ENCODE results near the gene UST.
A peak's percentile ranks its signal among the peaks of the same experiment; 100 is the strongest.

UST gene

DNA sequence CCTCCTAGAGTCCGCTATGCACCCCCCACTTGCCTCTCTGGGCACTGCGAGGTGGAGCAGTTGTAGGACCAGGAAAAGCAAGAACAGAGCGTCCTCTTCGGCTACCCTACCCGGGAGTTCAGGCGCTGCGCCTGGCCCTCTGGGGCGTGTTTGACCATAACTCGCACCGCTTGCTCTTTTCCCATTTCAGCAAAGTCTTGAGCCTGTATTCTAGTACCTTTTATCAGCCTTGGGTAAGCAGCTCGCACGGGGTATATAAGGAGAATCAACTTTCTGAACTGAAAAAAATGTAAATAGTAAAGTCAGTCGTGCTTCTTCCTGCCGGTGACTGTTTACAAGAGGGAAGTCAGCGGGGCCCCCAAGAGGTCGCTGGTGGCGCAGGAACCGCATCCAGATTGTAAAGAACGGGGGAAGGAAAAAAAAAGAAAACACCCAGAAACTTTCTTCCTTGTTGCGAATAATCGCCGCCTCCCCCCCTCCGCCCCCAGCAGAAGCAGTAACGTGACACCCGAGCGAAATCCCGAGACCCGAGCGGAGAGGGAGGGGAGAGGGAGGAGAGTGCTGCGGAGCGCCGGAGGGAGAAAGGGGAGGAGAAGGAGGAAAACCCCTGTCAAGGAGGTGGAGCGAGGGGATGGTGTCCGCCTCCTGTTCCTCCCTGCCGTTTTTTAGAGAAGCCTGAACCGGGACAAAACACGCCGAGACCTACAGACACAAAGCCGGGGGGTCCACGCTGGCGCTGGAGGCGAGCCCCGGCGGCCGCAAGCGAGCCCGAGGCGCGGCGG lies at the start of gene UST:
Gene UST (plus strand): TSS at position 668 of the 782 bp plus-strand sequence. CDS start 401 bp downstream, outside the sequence.
- DNase-seq (ENCODE audit: low read depth): peak; percentile 81

DNA sequence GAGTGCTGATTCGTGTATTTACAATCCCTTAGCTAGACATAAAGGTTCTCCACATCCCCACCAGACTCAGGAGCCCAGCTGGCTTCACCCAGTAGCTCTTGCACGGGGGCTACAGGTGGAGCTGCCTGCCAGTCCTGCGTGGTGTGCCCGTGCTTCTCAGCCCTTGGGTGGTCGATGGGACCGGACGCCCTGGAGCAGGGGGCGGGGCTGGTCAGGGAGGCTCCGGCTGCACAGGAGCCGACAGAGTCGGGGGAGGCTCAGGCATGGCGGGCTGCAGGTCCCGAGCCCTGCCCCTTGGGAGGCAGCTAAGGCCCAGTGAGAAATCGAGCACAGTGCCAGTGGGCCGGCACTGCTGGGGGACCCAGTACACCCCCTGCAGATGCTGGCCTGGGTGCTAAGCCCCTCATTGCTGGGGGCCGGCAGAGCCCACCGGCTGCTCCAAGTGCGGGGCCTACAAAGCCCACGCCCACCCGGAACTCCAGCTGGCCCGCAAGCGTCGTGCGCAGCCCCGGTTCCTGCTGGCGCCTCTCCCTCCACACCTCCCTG lies 48.9 kb upstream of the UST start:
- no peak for DNase-seq (ENCODE audit: low read depth)

GRCh38 chr6:148698671-148699180 lies 48.1 kb upstream of the UST start:
- no peak for DNase-seq (ENCODE audit: low read depth)

DNA sequence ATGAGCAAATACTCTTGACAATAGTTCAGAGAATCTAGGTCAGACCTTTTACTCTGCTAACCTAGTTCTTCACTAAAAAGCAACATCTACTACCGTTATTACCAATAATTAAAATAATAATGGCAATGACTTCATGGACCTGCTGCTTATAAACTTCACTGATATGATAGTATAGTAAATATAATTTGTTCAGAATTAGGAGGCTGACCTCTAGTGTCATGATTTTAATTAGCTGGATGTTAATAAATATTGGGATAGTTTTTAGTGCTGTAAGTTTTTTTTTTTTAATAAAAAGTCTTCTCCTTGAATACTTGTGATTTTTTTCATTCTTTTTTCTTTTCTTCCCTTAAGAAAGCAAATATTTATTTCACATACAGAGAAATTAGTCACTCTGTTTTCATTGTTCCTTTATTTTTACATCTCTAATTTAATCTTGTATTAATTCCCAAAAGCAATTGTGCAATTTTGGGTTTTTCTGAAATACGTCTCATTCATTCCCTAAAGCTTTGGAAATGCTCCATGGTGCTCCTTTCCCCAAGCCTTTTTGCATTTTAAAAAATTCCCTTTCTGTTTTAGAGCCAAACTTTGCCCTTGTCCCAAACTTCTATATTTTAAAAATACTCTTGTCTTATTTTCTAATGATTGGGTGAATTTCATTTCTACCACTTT lies 46.6 kb upstream of the UST start:
- DNase-seq (ENCODE audit: low read depth): no peak

DNA sequence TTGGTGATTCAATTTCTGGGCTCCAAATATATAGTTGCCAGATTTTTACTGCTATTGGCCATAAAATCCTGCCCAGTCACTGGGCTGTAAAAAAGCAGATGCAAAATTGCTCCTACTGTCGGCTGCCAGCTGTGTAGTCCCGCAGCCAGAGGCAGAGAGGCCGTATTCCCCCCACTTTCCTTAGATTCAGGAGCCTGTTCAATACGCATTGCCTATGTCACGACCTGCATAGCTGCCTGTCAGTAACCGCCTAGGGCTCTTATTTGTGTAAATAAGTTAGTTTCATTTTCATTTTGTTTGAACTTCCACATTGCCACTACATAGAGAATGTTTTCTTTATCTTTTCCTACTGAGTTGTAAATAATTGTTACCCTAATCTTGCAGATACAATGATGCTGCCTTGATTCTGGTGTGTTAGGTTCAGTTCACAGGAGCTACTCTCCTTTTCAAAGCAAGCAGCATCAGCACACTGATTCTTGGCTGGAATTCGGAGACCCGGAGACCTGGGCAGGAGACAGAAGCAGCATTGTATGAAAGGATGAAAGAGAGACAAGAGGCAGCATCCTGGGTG lies 46.0 kb upstream of the UST start:
- no peak for DNase-seq (ENCODE audit: low read depth)

DNA sequence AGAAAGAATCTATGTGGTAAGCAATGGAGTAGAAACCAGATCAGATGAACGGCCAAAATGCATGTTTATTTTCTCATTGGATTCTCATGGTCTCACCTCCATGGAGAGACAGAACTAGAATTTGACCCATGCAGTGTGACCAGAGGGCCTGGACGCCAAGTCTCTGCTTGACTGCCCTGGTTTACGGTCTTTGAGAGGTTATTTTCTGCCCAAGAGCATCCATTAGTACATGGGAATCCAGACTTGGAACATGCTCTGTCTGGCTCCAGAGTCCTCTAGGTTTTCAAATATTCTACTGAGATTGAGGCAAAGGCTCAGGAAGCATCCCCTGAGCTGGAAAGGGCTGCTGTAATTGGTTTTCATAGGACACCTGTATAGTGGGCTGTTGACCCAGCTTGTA lies 45.5 kb upstream of the UST start:
- no peak for DNase-seq (ENCODE audit: low read depth)

- no peak for DNase-seq (ENCODE audit: low read depth)
Measured at GRCh38 chr6:148703900-148704299, 42.9 kb upstream of the UST start.

GRCh38 chr6:148704400-148705246 lies 42.2 kb upstream of the UST start:
- DNase-seq (ENCODE audit: low read depth): no peak

GRCh38 chr6:148708707-148709106 lies 38.1 kb upstream of the UST start:
- no peak for DNase-seq (ENCODE audit: low read depth)

DNA sequence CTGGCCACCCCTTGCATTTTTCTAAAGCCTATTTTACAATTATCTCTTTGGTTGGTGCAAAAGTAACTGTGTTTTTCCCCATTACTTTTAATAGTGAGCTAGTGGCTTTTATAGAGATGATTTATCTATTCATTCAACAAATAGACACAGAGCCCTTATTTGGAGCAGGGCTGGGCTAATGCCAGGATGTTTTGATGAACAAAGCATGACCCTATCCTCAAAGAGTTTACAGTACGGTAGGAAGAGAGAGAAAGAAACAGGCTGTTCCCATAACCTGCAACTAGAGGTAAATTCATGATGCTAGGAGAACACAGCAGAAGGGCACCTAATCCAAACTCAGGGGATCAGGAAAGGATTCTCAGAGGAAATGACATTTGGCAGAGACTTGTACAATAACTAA lies 37.3 kb upstream of the UST start:
- DNase-seq (ENCODE audit: low read depth): no peak

GRCh38 chr6:148711833-148712654 lies 34.8 kb upstream of the UST start:
- no peak for DNase-seq (ENCODE audit: low read depth)

- DNase-seq (ENCODE audit: low read depth): no peak
Measured at GRCh38 chr6:148713033-148713738, 33.6 kb upstream of the UST start.

DNA sequence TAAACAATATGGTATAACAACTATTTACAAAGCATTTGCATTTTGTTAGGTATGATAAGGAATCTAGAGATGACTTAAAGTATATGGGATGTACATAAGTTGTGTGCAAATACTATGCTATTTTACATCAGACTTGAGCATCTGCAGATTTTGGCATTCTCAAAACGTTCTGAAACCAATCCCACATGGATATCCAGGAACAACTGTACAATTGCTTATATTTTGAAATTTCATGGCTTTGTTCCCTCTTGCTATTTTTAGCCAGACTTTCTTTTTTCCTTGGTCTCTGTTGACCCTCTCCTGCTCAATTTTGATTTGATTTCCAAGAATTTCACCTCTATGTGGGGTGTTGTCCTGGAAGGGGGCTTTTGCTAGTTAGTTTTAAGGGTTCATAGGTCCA lies 32.9 kb upstream of the UST start:
- DNase-seq (ENCODE audit: low read depth): no peak

GRCh38 chr6:148716811-148717210 lies 30.0 kb upstream of the UST start:
- peak; percentile 50 for DNase-seq (ENCODE audit: low read depth)

DNA sequence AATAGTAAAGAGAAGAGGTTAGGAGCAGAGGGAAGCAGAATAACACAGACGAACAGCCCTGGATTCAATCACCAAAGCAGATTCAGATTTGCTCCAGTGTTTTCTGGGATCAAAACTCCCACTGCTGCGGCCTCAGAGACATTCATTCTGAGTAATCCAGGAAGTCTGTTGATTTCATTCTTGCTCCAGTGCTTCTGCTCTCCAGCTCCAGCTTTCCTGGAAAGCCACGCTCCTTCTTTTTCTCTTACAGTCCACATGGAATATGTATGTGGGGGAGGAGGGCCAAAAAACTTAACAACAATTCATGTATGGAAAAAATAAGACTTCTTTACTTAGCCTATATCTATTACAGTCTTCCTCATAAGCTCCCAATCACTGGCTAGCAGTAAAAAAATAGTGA lies 26.4 kb upstream of the UST start:
- DNase-seq (ENCODE audit: low read depth): no peak

DNA sequence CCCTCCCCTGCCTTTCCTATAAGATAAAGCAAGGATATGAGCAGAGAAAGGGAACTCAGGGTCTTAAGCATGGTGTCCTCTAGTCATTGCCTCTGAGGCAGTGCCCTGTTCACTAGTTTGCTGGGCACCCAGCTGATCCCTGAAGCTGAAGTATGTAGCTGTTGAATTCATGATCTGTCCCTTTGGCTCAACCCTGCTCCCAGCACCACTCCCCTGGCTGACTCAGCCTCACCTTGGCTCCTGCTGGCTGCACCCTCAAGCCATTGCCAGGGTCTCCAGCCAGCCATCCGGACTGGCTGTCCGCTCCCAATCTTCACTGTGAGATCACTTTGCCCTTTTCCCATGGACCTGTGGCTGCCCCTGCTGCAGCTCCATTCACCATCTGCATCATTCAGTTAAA lies 25.9 kb upstream of the UST start:
- no peak for DNase-seq (ENCODE audit: low read depth)

GRCh38 chr6:148723484-148723883 lies 23.3 kb upstream of the UST start:
- peak; percentile 98 for DNase-seq (ENCODE audit: low read depth)

GRCh38 chr6:148724428-148724827 lies 22.4 kb upstream of the UST start:
- DNase-seq (ENCODE audit: low read depth): no peak

DNA sequence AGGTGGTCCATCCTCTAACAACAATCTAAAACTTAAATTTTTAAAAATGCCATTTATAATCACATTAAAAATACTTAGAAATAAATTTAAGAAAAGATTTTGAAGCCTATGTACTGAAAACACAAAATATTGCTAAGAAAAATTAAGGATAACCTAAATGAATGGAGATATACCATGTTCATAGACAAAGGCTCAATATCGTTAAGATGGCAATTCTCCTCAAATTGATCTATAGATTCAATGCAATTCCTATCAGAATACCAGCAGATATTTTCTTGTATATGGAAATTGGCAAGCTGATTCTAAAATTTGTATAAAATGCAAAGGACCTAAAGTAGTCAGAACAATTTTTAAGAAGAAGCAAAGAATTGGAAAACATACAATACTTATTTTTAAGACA lies 19.7 kb upstream of the UST start:
- no peak for DNase-seq (ENCODE audit: low read depth)

DNA sequence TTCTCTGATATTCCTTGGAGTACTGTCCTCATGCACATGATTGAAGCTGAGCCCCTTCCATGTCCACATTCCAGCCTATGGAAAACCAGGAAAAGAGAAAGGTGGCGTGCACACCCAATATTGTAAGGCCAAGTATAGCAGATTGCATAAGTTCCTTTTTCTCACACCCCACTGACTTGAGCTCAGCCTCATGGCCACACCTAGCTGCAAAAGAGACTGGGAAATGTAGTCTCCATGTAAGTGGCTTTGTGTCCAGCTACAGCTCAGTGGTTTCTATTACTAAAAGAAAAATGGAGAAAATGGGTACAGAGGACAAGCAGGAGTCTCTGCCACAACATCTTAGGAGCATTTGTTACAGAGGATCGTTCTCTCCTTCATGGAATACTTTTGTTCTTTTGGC lies 10.8 kb upstream of the UST start:
- no peak for DNase-seq (ENCODE audit: low read depth)

All from GM04503 (cell line).